ENCODE measurements around the gene FKBP10.

DNA sequence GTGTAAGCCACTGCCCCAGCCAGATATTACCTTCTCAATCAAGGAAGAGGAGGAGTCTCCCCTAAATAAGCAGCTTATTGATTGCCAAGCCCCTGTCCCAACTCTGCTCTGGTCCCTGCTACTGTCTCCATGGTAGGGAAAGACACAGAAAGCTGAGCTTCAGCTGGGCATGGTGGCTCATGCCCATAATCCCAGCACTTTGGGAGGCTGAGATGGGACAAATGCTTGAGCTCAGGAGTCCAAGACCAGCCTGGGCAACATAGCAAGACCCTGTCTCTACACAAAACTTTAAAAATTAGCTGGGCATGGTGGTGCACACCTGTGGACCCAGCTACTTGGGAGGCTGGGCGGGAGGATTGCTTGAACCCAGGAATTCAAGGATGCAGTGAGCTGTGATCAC lies 32.9 kb upstream of the FKBP10 start:
- TF ChIP-seq CTCF (IDR thresholded peaks at IDR 0.05 in 2 of 3, conservative IDR thresholded peaks at IDR 0.05 in 1 of 3; ENCODE audit: insufficient read depth in 2 of 3, low read depth in 1 of 3, low read length in 3 of 3) = no peak
- no peak for TF ChIP-seq PCBP1 (IDR thresholded peaks at IDR 0.05; ENCODE audit: low read depth, low read length, poor library complexity, severe bottlenecking)
- TF ChIP-seq ZNF589 (CRISPR knock-in tag; IDR thresholded peaks at IDR 0.05; ENCODE audit: low read depth) = no peak
- no peak for TF ChIP-seq POLR2AphosphoS2 (IDR thresholded peaks at IDR 0.05; ENCODE audit: low read length)
- TF ChIP-seq IRF1 (CRISPR knock-in tag; IDR thresholded peaks at IDR 0.05; ENCODE audit: borderline replicate concordance) = no peak
- TF ChIP-seq JUND (IDR thresholded peaks at IDR 0.05; ENCODE audit: borderline replicate concordance, low read depth, low read length) = no peak
- no peak for TF ChIP-seq JUND (tag; IDR thresholded peaks at IDR 0.05; ENCODE audit: borderline replicate concordance, low read depth, low read length)
- TF ChIP-seq SREBF1 (IDR thresholded peaks at IDR 0.05; ENCODE audit: borderline replicate concordance, low read depth, low read length) = no peak

Measured in K562 (cell line).